Keratinocyte (primary cell): Measurements from ENCODE around the gene CCT2. TPM values are rescaled to one million over a fixed set of nuclear protein-coding genes. Genes with fewer than 3 reads are reported as not detected.

Experiments used
- DNase-seq: peaks from one replicate; pipeline ENCODE4 v3.0.0-alpha.2; 2011; ENCODE audit warnings: low read depth, missing footprints, low spot score
- FAIRE-seq: peaks from 2 replicates; lab custom pipeline; 2011; peaks lifted over from hg19 to GRCh38; lab: Jason Lieb, UNC
- H2AFZ ChIP-seq: 2 replicates; pipeline ENCODE4 v1.6.0; 2012; ENCODE audit warnings: low read length, control low read depth, inconsistent platforms; ENCODE audit not compliant: control insufficient read depth
- H3K27ac ChIP-seq: 2 replicates; pipeline ENCODE4 v1.5.1; 2011; ENCODE audit warnings: low read length; ENCODE audit not compliant: control insufficient read depth, insufficient read depth
- H3K27me3 ChIP-seq: 3 replicates; pipeline ENCODE4 v1.6.0; 2011; ENCODE audit warnings: low read length; ENCODE audit not compliant: control insufficient read depth, insufficient read depth; ENCODE audit errors: extremely low read depth
- H3K36me3 ChIP-seq, 2 experiments: 2 replicates in 1 of 2; 3 replicates in 1 of 2; pipeline ENCODE4 v1.5.1; 2011; ENCODE audit warnings: low read length in 2 of 2, mild to moderate bottlenecking in 1 of 2; ENCODE audit not compliant: control insufficient read depth in 2 of 2, insufficient read depth in 2 of 2; ENCODE audit errors: extremely low read depth in 1 of 2
- H3K4me1 ChIP-seq: 3 replicates; pipeline ENCODE4 v1.5.1; 2011; ENCODE audit warnings: low read length; ENCODE audit not compliant: control insufficient read depth, insufficient read depth; ENCODE audit errors: extremely low read depth
- H3K4me2 ChIP-seq: 3 replicates; pipeline ENCODE4 v1.6.0; 2011; ENCODE audit warnings: low read depth, low read length; ENCODE audit not compliant: control insufficient read depth, insufficient read depth; ENCODE audit errors: extremely low read depth
- H3K4me3 ChIP-seq, 3 experiments: fragments of 200-600 bp in 1 of 3; sonication (generic) in 1 of 3; 2 replicates in 2 of 3; 3 replicates in 1 of 3; pipeline ENCODE4 v1.5.1; 2011 to 2016; ENCODE audit warnings: low read length in 3 of 3, mild to moderate bottlenecking in 3 of 3, control low read depth in 2 of 3, inconsistent platforms in 1 of 3, low read depth in 1 of 3, mixed read lengths in 1 of 3, mixed run types in 1 of 3, moderate library complexity in 1 of 3; ENCODE audit not compliant: control insufficient read depth in 2 of 3, insufficient read depth in 2 of 3; ENCODE audit errors: extremely low read depth in 1 of 3
- H3K79me2 ChIP-seq: 2 replicates; pipeline ENCODE4 v1.6.0; 2012; ENCODE audit warnings: low read length; ENCODE audit not compliant: control insufficient read depth, insufficient read depth
- H3K9ac ChIP-seq: 3 replicates; pipeline ENCODE4 v1.6.0; 2011; ENCODE audit warnings: low read length; ENCODE audit not compliant: control insufficient read depth, insufficient read depth; ENCODE audit errors: extremely low read depth
- H3K9me1 ChIP-seq: 3 replicates; pipeline ENCODE4 v1.6.0; 2011; ENCODE audit warnings: low read length; ENCODE audit not compliant: control insufficient read depth, insufficient read depth; ENCODE audit errors: extremely low read depth
- H3K9me3 ChIP-seq: 2 replicates; pipeline ENCODE4 v1.5.1; 2012; ENCODE audit warnings: low read depth, low read length; ENCODE audit not compliant: control insufficient read depth
- H4K20me1 ChIP-seq: 3 replicates; pipeline ENCODE4 v1.6.0; 2011; ENCODE audit warnings: low read length; ENCODE audit not compliant: control insufficient read depth, insufficient read depth; ENCODE audit errors: extremely low read depth
- EZH2 ChIP-seq: IDR thresholded peaks from one replicate; pipeline ENCODE4 v1.6.1; 2012; ENCODE audit warnings: inconsistent platforms, mild to moderate bottlenecking, low read length, moderate library complexity
- dilution Hi-C: fragments of 300-500 bp; cut with MboI; formaldehyde crosslinking; loops from one replicate; pipeline ENCODE4 v1.7.0; 2020; ENCODE audit warnings: low sequenced_read_pairs; ENCODE audit not compliant: extremely low pct_ligation_motif_present
- polyA plus RNA-seq, 5 experiments: library from polyadenylated mRNA; depleted of rRNA in 3 of 5; stranded (reverse) in 3 of 5; stranded (forward) in 1 of 5; unstranded in 1 of 5; fragments of >200 nt; gene quantifications; 1 replicate in 1 of 5; 2 replicates in 3 of 5; 3 replicates in 1 of 5; pipeline versions ENCODE4 v1.2.1 to v1.2.3, GENCODE V29; 2011 to 2012; ENCODE audit warnings: missing spikeins in 2 of 5, low read depth in 1 of 5, low replicate concordance in 1 of 5
- TF ChIP-seq, protein P1 (sequence below), 3 experiments: IDR thresholded peaks in 1 of 3; conservative IDR thresholded peaks in 1 of 3; optimal IDR thresholded peaks in 1 of 3; 2 replicates in 2 of 3; 3 replicates in 1 of 3; pipeline versions ENCODE3 to v1.5.1; 2011; ENCODE audit warnings: low read length in 3 of 3, mild to moderate bottlenecking in 3 of 3, moderate library complexity in 2 of 3, control low read depth in 1 of 3, inconsistent platforms in 1 of 3; ENCODE audit not compliant: insufficient read depth in 2 of 3; ENCODE audit errors: extremely low read depth in 1 of 3

CCT2 gene
- polyA plus RNA-seq, 1 donor (not counting 4 experiments of a cell fraction or from before 2014, with no cell fraction given) = 365 TPM

DNA sequence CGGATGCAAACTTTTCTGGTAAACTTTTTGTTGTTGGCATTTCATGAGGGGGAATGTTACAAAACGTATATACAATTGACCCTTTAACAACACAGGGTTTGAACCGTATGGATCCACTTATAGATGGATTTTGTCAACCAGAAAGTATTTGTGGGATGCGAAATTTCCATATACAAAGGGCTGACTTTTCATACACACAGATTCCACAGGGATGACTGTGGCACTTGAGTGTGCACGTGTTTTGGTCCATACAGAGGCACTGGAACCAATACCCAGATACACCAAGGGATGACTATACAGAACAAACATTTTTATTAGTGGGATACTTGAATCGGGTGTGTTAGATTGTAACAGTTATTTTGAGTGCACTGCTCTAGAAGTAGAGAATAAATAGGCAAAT is 29.8 kb upstream of the CCT2 start:
- peaks cover 29% of the 10 kb centered on the region for H3K4me1 ChIP-seq
- H3K9me3 ChIP-seq = no peaks in the 10 kb centered on the region
- H3K79me2 ChIP-seq = peaks cover 31% of the 10 kb centered on the region
- DNase-seq (peak; percentile 72), FAIRE-seq (peak; percentile 84)
- H4K20me1 ChIP-seq = no peaks in the 10 kb centered on the region
- TF ChIP-seq, protein P1, sequence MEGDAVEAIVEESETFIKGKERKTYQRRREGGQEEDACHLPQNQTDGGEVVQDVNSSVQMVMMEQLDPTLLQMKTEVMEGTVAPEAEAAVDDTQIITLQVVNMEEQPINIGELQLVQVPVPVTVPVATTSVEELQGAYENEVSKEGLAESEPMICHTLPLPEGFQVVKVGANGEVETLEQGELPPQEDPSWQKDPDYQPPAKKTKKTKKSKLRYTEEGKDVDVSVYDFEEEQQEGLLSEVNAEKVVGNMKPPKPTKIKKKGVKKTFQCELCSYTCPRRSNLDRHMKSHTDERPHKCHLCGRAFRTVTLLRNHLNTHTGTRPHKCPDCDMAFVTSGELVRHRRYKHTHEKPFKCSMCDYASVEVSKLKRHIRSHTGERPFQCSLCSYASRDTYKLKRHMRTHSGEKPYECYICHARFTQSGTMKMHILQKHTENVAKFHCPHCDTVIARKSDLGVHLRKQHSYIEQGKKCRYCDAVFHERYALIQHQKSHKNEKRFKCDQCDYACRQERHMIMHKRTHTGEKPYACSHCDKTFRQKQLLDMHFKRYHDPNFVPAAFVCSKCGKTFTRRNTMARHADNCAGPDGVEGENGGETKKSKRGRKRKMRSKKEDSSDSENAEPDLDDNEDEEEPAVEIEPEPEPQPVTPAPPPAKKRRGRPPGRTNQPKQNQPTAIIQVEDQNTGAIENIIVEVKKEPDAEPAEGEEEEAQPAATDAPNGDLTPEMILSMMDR (optimal IDR thresholded peaks at IDR 0.05 in 1 of 3, IDR thresholded peaks at IDR 0.05 in 1 of 3, conservative IDR thresholded peaks at IDR 0.05 in 1 of 3; ENCODE audit: extremely low read depth in 1 of 3, insufficient read depth in 2 of 3, low read length in 3 of 3) = no peak
- no peak for TF ChIP-seq EZH2
- H3K27me3 ChIP-seq = no peaks in the 10 kb centered on the region
- no peak overlapping the region for H3K9ac ChIP-seq
- dilution Hi-C loops = no loop called here
- H3K36me3 ChIP-seq = peaks cover 0 to 6% of the 10 kb centered on the region in 2 experiments
- peak overlapping the region in 1 of 3 experiments; percentile 5 for H3K4me3 ChIP-seq
- H2AFZ ChIP-seq = no peak overlapping the region
- H3K4me2 ChIP-seq = peak overlapping the region; percentile 44
- no peaks in the 10 kb centered on the region for H3K9me1 ChIP-seq
- H3K27ac ChIP-seq = peak overlapping the region; percentile 53

DNA sequence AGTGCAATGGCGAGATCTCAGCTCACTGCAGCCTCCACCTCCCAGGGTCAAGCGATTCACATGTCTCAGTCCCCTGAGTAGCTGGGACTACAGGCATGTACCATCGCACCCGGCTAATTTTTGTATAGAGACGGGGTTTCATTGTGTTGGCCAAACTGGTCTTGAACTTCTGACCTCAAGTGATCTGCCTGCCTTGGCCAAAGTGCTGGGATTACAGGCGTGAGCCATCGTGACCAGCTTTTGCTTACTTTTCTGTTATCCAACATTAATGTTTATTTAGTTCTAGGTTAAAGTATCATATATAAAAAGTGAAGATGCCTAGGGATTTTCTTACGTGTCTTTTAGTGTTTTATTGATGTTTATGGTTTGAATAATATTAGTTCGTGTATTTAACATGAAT is 28.9 kb upstream of the CCT2 start:
- H3K9me1 ChIP-seq = no peaks in the 10 kb centered on the region
- no peak overlapping the region for H3K4me2 ChIP-seq
- H3K27ac ChIP-seq = no peak overlapping the region
- peaks cover 0 to 6% of the 10 kb centered on the region in 2 experiments for H3K36me3 ChIP-seq
- H3K4me1 ChIP-seq = peaks cover 29% of the 10 kb centered on the region
- H3K27me3 ChIP-seq = no peaks in the 10 kb centered on the region
- H2AFZ ChIP-seq = no peak overlapping the region
- H3K4me3 ChIP-seq = no peak overlapping the region
- no peak for DNase-seq
- no peaks in the 10 kb centered on the region for H4K20me1 ChIP-seq
- TF ChIP-seq, protein P1 (optimal IDR thresholded peaks at IDR 0.05 in 1 of 3, IDR thresholded peaks at IDR 0.05 in 1 of 3, conservative IDR thresholded peaks at IDR 0.05 in 1 of 3; ENCODE audit: extremely low read depth in 1 of 3, insufficient read depth in 2 of 3, low read length in 3 of 3) = no peak
- no peak for TF ChIP-seq EZH2
- FAIRE-seq = no peak
- dilution Hi-C loops = no loop called here
- no peaks in the 10 kb centered on the region for H3K9me3 ChIP-seq
- H3K79me2 ChIP-seq = peaks cover 32% of the 10 kb centered on the region
- H3K9ac ChIP-seq = no peak overlapping the region
